SK-N-SH (cell line): ENCODE data around the gene TGFB3. TPM values are rescaled to one million over a fixed set of nuclear protein-coding genes. Genes with fewer than 3 reads are reported as not detected.
A peak's percentile ranks its signal among the peaks of the same experiment; 100 is the strongest.

Source experiments
- CTCF ChIA-PET: fragments of 300-600, 350-600 bp; formaldehyde crosslinking; extraction: SDS; loops from one replicate; lab custom pipeline; 2021; lab: Yijun Ruan, JAX
- POLR2A ChIA-PET: fragments of 350-600 bp; sonication (Branson Sonifier 250); formaldehyde crosslinking; extraction: SDS; loops from one replicate; lab custom pipeline; 2020; ENCODE audit warnings: antibody characterized with exemption, inconsistent platforms; lab: Yijun Ruan, JAX
- DNase-seq: peaks from one replicate; pipeline ENCODE4 v3.0.0; 2012
- H2AFZ ChIP-seq: fragments of 200-600 bp; sonication (generic); 2 replicates; pipeline ENCODE4 v1.8.1; 2016; ENCODE audit warnings: antibody characterized with exemption, mild to moderate bottlenecking, low read depth
- H3F3A ChIP-seq: fragments of 200-600 bp; sonication (generic); replicated peaks from 2 replicates; pipeline ENCODE3; 2016; ENCODE audit warnings: antibody characterized with exemption, mild to moderate bottlenecking; ENCODE audit not compliant: insufficient read depth
- H3K27ac ChIP-seq, 2 experiments: fragments of 200-500 bp in 1 of 2; fragments of 200-600 bp in 1 of 2; sonication (Bioruptor generic) in 1 of 2; sonication (generic), shearing (Covaris generic) in 1 of 2; 2 replicates each; pipeline versions ENCODE4 v1.5.1 to v1.6.1; 2014 to 2016; ENCODE audit warnings: low read depth in 2 of 2, inconsistent platforms in 1 of 2, low read length in 1 of 2, mild to moderate bottlenecking in 1 of 2, mixed read lengths in 1 of 2
- H3K27me3 ChIP-seq: fragments of 200-600 bp; sonication (generic), shearing (Covaris generic); 2 replicates; pipeline ENCODE4 v1.6.1; 2016; ENCODE audit warnings: mixed run types; ENCODE audit not compliant: insufficient read depth
- H3K36me3 ChIP-seq, 2 experiments: fragments of 200-500 bp in 1 of 2; fragments of 200-600 bp in 1 of 2; sonication (Bioruptor generic) in 1 of 2; sonication (generic) in 1 of 2; replicated peaks in 1 of 2; 2 replicates each; pipeline versions ENCODE3 to v1.5.1; 2014 to 2016; ENCODE audit warnings: low read length in 1 of 2, mild to moderate bottlenecking in 1 of 2; ENCODE audit not compliant: insufficient read depth in 2 of 2, control insufficient read depth in 1 of 2
- H3K4me1 ChIP-seq, 2 experiments: fragments of 200-500 bp in 1 of 2; fragments of 200-600 bp in 1 of 2; sonication (Bioruptor generic) in 1 of 2; sonication (generic), shearing (Covaris generic) in 1 of 2; 2 replicates each; pipeline versions ENCODE4 v1.5.1 to v1.6.1; 2014 to 2016; ENCODE audit warnings: low read depth in 1 of 2, low read length in 1 of 2, mixed run types in 1 of 2; ENCODE audit not compliant: insufficient read depth in 2 of 2, control insufficient read depth in 1 of 2
- H3K4me2 ChIP-seq: fragments of 200-600 bp; sonication (generic), shearing (Covaris generic); 2 replicates; pipeline ENCODE4 v1.6.1; 2017; ENCODE audit warnings: mixed run types
- H3K4me3 ChIP-seq, 2 experiments: fragments of 200-500 bp in 1 of 2; fragments of 200-600 bp in 1 of 2; sonication (Bioruptor generic) in 1 of 2; sonication (generic), shearing (Covaris generic) in 1 of 2; 2 replicates each; pipeline versions ENCODE4 v1.5.1 to v1.8.1; 2014 to 2016; ENCODE audit warnings: low read depth in 2 of 2, inconsistent platforms in 1 of 2, low read length in 1 of 2, mild to moderate bottlenecking in 1 of 2, mixed read lengths in 1 of 2, moderate library complexity in 1 of 2
- H3K79me2 ChIP-seq: fragments of 200-600 bp; sonication (generic); 2 replicates; pipeline ENCODE4 v1.8.1; 2017; ENCODE audit warnings: mild to moderate bottlenecking; ENCODE audit not compliant: insufficient read depth
- H3K9ac ChIP-seq: fragments of 200-600 bp; sonication (generic); 2 replicates; pipeline ENCODE4 v1.6.1; 2017; ENCODE audit warnings: mixed run types
- H3K9me2 ChIP-seq: fragments of 200-600 bp; sonication (generic); 2 replicates; pipeline ENCODE4 v1.6.1; 2017; ENCODE audit warnings: mixed run types
- H3K9me3 ChIP-seq: fragments of 200-600 bp; sonication (generic); 2 replicates; pipeline ENCODE4 v1.6.1; 2017; ENCODE audit warnings: mixed run types, mild to moderate bottlenecking, moderate library complexity
- H4K20me1 ChIP-seq: fragments of 200-600 bp; sonication (generic); 2 replicates; pipeline ENCODE4 v1.6.1; 2017; ENCODE audit warnings: mild to moderate bottlenecking, mixed run types; ENCODE audit not compliant: insufficient read depth
- CTCF ChIP-seq: fragments of 200-600 bp; sonication (generic); IDR thresholded peaks from 2 replicates; pipeline ENCODE4 v1.6.1; 2017; ENCODE audit warnings: antibody characterized with exemption, mild to moderate bottlenecking, moderate library complexity
- EZH2phosphoT487 ChIP-seq: fragments of 200-600 bp; sonication (generic); IDR thresholded peaks from 2 replicates; pipeline ENCODE4 v1.6.1; 2017; ENCODE audit warnings: low read depth, mixed run types, mild to moderate bottlenecking, antibody characterized with exemption, moderate library complexity, borderline replicate concordance
- GABPA ChIP-seq: IDR thresholded peaks from 2 replicates; pipeline ENCODE4 v1.4.0; 2012; ENCODE audit warnings: low read depth, mild to moderate bottlenecking
- JUND ChIP-seq: IDR thresholded peaks from 2 replicates; pipeline ENCODE4 v1.4.0; 2012
- MXI1 ChIP-seq: IDR thresholded peaks from 2 replicates; pipeline ENCODE4 v1.6.1; 2012; ENCODE audit warnings: mild to moderate bottlenecking, low read depth, low read length, improper control_type of control experiment
- NFIC ChIP-seq: IDR thresholded peaks from 2 replicates; pipeline ENCODE4 v1.4.0; 2012; ENCODE audit warnings: borderline replicate concordance
- NRF1 ChIP-seq: IDR thresholded peaks from 2 replicates; pipeline ENCODE4 v1.6.1; 2012; ENCODE audit warnings: low read depth, mild to moderate bottlenecking, low read length
- PBX3 ChIP-seq: IDR thresholded peaks from 2 replicates; pipeline ENCODE4; 2012
- POLR2AphosphoS5 ChIP-seq: IDR thresholded peaks from 2 replicates; pipeline ENCODE4 v1.6.1; 2012; ENCODE audit warnings: low read depth, low read length
- RAD21 ChIP-seq: IDR thresholded peaks from 2 replicates; pipeline ENCODE4 v1.6.1; 2012; ENCODE audit warnings: mild to moderate bottlenecking, low read length
- RFX5 ChIP-seq: IDR thresholded peaks from 2 replicates; pipeline ENCODE4 v1.6.1; 2012; ENCODE audit warnings: mild to moderate bottlenecking, improper control_type of control experiment, low read length
- SIN3A ChIP-seq: IDR thresholded peaks from 2 replicates; pipeline ENCODE4 v1.6.1; 2012; ENCODE audit warnings: low read depth, mild to moderate bottlenecking, low read length, moderate library complexity, borderline replicate concordance
- SMC3 ChIP-seq: IDR thresholded peaks from 2 replicates; pipeline ENCODE4 v1.6.1; 2012; ENCODE audit warnings: low read depth, low read length, improper control_type of control experiment
- YY1 ChIP-seq: IDR thresholded peaks from 2 replicates; pipeline ENCODE4 v1.4.0; 2012; ENCODE audit warnings: low read depth, mild to moderate bottlenecking
- WGBS: methylation state at CpG from one replicate; pipeline ENCODE4 v1.1.6; 2017; ENCODE audit warnings: low lambda C conversion rate; 5-methylcytosine and 5-hydroxymethylcytosine counted together
- polyA plus RNA-seq, 3 experiments: library from polyadenylated mRNA; depleted of rRNA; stranded (reverse); fragments of >200 nt; gene quantifications; 2 replicates each; pipeline ENCODE4 v1.2.3, GENCODE V29; 2012
- TF ChIP-seq, protein P1 (sequence below): IDR thresholded peaks from 2 replicates; pipeline ENCODE4 v1.4.0; 2012; ENCODE audit warnings: low read depth
- TF ChIP-seq, protein P2 (sequence below): fragments of 150-350 bp; IDR thresholded peaks from 2 replicates; pipeline ENCODE4 v1.6.1; 2017; ENCODE audit warnings: antibody characterized with exemption, low read length, low read depth, borderline replicate concordance

Gene TGFB3
- polyA plus RNA-seq, 1 of the 3 experiments (the other 2 are of a cell fraction), result 7.6 TPM

DNA sequence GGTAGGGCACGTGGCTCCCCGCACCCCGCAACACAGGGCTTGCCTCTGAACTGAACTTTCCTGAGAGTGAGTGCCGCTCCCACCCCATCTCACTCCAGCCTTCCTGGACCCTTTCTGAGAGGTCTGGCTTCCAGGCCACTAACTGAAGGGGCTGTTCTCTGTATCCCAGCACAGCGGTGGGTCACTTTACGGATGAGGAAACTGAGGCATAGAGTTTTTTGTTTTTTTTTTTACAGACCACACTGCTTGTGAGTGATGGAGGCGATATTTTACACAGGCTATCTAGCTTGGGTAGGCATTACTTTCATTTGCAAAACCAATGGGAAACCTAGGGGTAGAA lies 1.2 kb upstream of the TGFB3 start:
- Histone ChIP-seq H3K4me3 (peak overlapping the region; percentile 75 to 95; a peak in 3 of 4 replicates), H3K4me2 (peak overlapping the region; percentile 69; the same call in 1 of the 2 replicates), H3K9me2 (no peaks in the 10 kb centered on the region), H3K9ac (no peak overlapping the region), H3F3A (peaks cover 6% of the 10 kb centered on the region), H4K20me1 (no peaks in the 10 kb centered on the region), H2AFZ (peak overlapping the region; percentile 67; the same call in 1 of the 2 replicates), H3K79me2 (peaks cover 18% of the 10 kb centered on the region), H3K27me3 (no peaks in the 10 kb centered on the region), H3K4me1 (peaks cover 18 to 51% of the 10 kb centered on the region in 2 experiments), H3K36me3 (no peaks in the 10 kb centered on the region), H3K27ac (no peak overlapping the region; a peak in 1 of 4 replicates), H3K9me3 (no peaks in the 10 kb centered on the region)
- no peak for DNase-seq
- TF ChIP-seq, protein P1, sequence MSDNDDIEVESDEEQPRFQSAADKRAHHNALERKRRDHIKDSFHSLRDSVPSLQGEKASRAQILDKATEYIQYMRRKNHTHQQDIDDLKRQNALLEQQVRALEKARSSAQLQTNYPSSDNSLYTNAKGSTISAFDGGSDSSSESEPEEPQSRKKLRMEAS, result 0 out of 2 replicates have a peak, but pooled peaks have one; percentile 8
- no peak for TF ChIP-seq JUND
- TF ChIP-seq POLR2AphosphoS5, result no peak
- no peak for TF ChIP-seq NRF1
- no peak for TF ChIP-seq MXI1
- ChIA-PET POLR2A (interaction anchor here (0.8 to 1.0 kb wide), 2 partner anchors 76 to 274 kb away, joined by 5 to 6 read pairs; no protein-coding TSS in a partner anchor), CTCF (interaction anchor here (0.6 to 19.6 kb wide), 52 partner anchors 8 to 406 kb away, joined by 3 to 550 read pairs (median 4); no protein-coding TSS in a partner anchor)
- 88% methylated on average over 4 of the region's 7 CpGs for WGBS

DNA sequence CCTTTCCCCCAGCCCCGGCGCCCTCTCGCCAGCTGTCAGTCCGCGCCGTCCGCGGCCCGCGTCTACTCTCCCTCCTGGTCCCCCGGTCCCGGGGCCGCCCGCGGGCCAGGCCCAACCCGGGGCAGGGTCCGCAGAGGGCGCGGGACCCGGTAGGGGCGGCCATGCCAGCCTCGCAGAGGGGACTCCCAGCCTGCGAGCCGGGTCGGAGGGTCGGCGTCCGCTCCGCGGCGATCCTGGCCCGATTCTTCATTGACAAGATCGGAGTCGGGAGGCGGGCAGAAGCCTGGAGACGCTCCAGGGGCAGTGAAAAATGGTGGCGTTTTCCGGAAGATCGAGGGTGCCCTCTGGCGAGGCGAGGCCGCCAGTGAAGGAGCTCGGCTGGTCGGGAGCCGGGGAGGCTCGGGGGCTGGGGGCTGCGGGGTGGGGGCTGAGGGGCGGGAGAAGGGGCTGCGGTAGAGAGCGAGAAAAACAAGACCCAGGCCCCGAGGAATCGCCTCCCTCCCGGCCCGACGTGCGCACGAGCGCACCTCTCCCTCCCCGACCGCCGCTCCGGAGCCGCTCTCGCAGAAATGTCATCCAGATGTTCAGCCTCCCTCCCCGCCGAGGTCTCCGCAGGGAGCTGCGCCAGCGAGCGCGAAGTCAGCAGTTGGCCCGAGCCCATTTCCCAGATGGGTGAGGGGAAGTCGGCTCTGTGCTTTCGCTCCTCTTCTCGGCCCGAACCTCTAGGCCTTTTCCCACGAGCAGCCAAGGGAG lies 647 bp upstream of the TGFB3 start:
- Histone ChIP-seq H3K9me3 (no peaks in the 10 kb centered on the region), H3K4me2 (peak overlapping the region; percentile 98), H3K27ac (peak overlapping the region; percentile 64 to 86), H3K27me3 (no peaks in the 10 kb centered on the region), H3K9ac (peak overlapping the region; percentile 79), H4K20me1 (no peaks in the 10 kb centered on the region), H3K79me2 (peaks cover 16% of the 10 kb centered on the region), H3K36me3 (no peaks in the 10 kb centered on the region), H3K4me1 (peaks cover 18 to 53% of the 10 kb centered on the region in 2 experiments), H3K9me2 (no peaks in the 10 kb centered on the region), H2AFZ (peak overlapping the region; percentile 95), H3F3A (peaks cover 8% of the 10 kb centered on the region), H3K4me3 (peak overlapping the region; percentile 75 to 95)
- CTCF ChIA-PET, result interaction anchor here (0.6 to 19.6 kb wide), 58 partner anchors 8 to 774 kb away, joined by 3 to 550 read pairs (median 4); no protein-coding TSS in a partner anchor
- POLR2A ChIA-PET, result interaction anchor here (0.8 to 1.0 kb wide), 2 partner anchors 76 to 273 kb away, joined by 5 to 6 read pairs; no protein-coding TSS in a partner anchor
- TF ChIP-seq, protein P2, sequence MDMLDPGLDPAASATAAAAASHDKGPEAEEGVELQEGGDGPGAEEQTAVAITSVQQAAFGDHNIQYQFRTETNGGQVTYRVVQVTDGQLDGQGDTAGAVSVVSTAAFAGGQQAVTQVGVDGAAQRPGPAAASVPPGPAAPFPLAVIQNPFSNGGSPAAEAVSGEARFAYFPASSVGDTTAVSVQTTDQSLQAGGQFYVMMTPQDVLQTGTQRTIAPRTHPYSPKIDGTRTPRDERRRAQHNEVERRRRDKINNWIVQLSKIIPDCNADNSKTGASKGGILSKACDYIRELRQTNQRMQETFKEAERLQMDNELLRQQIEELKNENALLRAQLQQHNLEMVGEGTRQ, result no peak
- TF ChIP-seq EZH2phosphoT487 (no peak), SMC3 (peak; percentile 82), RFX5 (no peak), CTCF (peak; percentile 57), PBX3 (peak; percentile 40), GABPA (no peak), JUND (no peak), POLR2AphosphoS5 (no peak), NFIC (peak; percentile 33; the same call in 1 of the 2 replicates), NRF1 (no peak), RAD21 (peak; percentile 81), YY1 (0 out of 2 replicates have a peak, but pooled peaks have one; percentile 48), SIN3A (no peak)
- DNase-seq, result peak; percentile 90
- 2% methylated on average over 23 of the region's 77 CpGs for WGBS
